Stomach (tissue), 9 donors: Measurements from ENCODE around the gene SHQ1. TPM values are rescaled to one million over a fixed set of nuclear protein-coding genes. Genes with fewer than 3 reads are reported as not detected.

ENCODE experiments used
- DNase-seq, 2 donors: peaks; one replicate each; pipeline versions ENCODE4 v3.0.0 to v3.0.0-alpha.2; 2013 to 2019
- H3K27ac ChIP-seq, 5 donors: fragments of 200-600 bp in 4 of 5; sonication (generic) in 4 of 5; one replicate each; pipeline ENCODE4 v1.5.1; 2013 to 2019; ENCODE audit warnings: mild to moderate bottlenecking in 1 of 5, moderate library complexity in 1 of 5
- H3K27me3 ChIP-seq, 3 donors: fragments of 200-600 bp; sonication (generic); one replicate each; pipeline ENCODE4 v1.5.1; 2017 to 2019; ENCODE audit warnings: mixed run types in 1 of 3
- H3K36me3 ChIP-seq, 4 donors: fragments of 200-600 bp; sonication (generic); 1 replicate in 3 of 4; 2 replicates in 1 of 4; pipeline ENCODE4 v1.5.1; 2016 to 2019
- H3K4me1 ChIP-seq, 4 donors: fragments of 200-600 bp; sonication (generic); one replicate each; pipeline ENCODE4 v1.5.1; 2016 to 2019
- H3K4me3 ChIP-seq, 4 donors: fragments of 200-600 bp; sonication (generic) in 3 of 4; one replicate each; pipeline ENCODE4 v1.5.1; 2016 to 2019; ENCODE audit warnings: mild to moderate bottlenecking in 1 of 4
- H3K9me3 ChIP-seq, 4 donors: fragments of 200-600 bp; sonication (generic); one replicate each; pipeline ENCODE4 v1.5.1; 2016 to 2019
- CTCF ChIP-seq, 7 experiments: fragments of 450-650 bp in 4 of 7; fragments of 200-600 bp in 3 of 7; sonication (generic) in 3 of 7; IDR thresholded peaks; one replicate each; pipeline ENCODE4 v1.5.1; 2016 to 2019; ENCODE audit warnings: antibody characterized with exemption in 7 of 7, control low read depth in 2 of 7, mild to moderate bottlenecking in 1 of 7
- EP300 ChIP-seq: sonication (generic); formaldehyde crosslinking; IDR thresholded peaks from one replicate; pipeline ENCODE4 v1.6.1; 2017; ENCODE audit warnings: antibody characterized with exemption
- POLR2A ChIP-seq, 4 donors: fragments of 450-650 bp; IDR thresholded peaks; one replicate each; pipeline ENCODE4 v1.6.1; 2016; ENCODE audit warnings: antibody characterized with exemption in 4 of 4, control low read depth in 2 of 4, mild to moderate bottlenecking in 1 of 4, moderate library complexity in 1 of 4
- POLR2AphosphoS5 ChIP-seq, 3 donors: sonication (generic); formaldehyde crosslinking; IDR thresholded peaks; one replicate each; pipeline ENCODE4 v1.6.1; 2016; ENCODE audit warnings: antibody characterized with exemption in 3 of 3
- WGBS, 5 donors: extraction: QIAGEN DNeasy Blood & Tissue Kit in 3 of 5; methylation state at CpG; one replicate each; pipeline versions ENCODE4 v1.1.5 to v1.1.7; 2013 to 2018; 5-methylcytosine and 5-hydroxymethylcytosine counted together
- intact Hi-C: fragments of 100-400 bp; cut with DNase I; formaldehyde crosslinking; loops from one replicate; pipeline ENCODE4 v1.15.1; 2023; ENCODE audit warnings: low total_unique reads
- polyA plus RNA-seq, 3 donors: library from polyadenylated mRNA; stranded (reverse); fragments of 200-250 nt; gene quantifications; one replicate each; pipeline ENCODE4 v1.2.3, GENCODE V29; 2013
- total RNA-seq, 5 donors: library from RNA; depleted of rRNA; stranded (reverse); fragments of >200 nt; gene quantifications; one replicate each; pipeline versions ENCODE4 v1.1.0 to v1.2.3, GENCODE V29; 2014 to 2016
- donor health status: healthy with polysubstance abuse.
- donor health status: Bipolar disorder and iron deficiency.
- donor health status: healthy.

The SHQ1 gene
- total and polyA plus RNA-seq, 8 donors: 7.5 to 77.9 (median 12.0) TPM

- WGBS, 5 donors: 0 to 1% (median 0%) methylated on average over 14 to 95 of the region's 96 CpGs
- Histone ChIP-seq H3K4me3 (peak within 1 kb of the TSS; percentile 46 to 59 (median 52)), H3K9me3 (peaks cover 0 to 5% (median 3%) of the 10 kb centered on the region in 4 donors), H3K4me1 (peaks cover 11 to 38% (median 30%) of the 10 kb centered on the region in 4 donors), H3K27ac (peak within 1 kb of the TSS; percentile 4 to 79 (median 64)), H3K36me3 (no peaks in the 10 kb centered on the region), H3K27me3 (peaks cover 0 to 3% (median 0%) of the 10 kb centered on the region in 3 donors)
- peak; percentile 53 to 92 for DNase-seq
- intact Hi-C loops: no loop called here
- TF ChIP-seq CTCF (IDR thresholded peaks at IDR 0.05) (no peak), EP300 (no peak), POLR2A (IDR thresholded peaks at IDR 0.05) (no peak), POLR2AphosphoS5 (IDR thresholded peaks at IDR 0.05) (no peak)
These were observed 39.7 kb upstream of the SHQ1 start, which contains the start of gene GXYLT2 for GRCh38 chr3:72887705-72888545. Gene GXYLT2 (plus strand): TSS chr3:72888046. CDS start chr3:72888234, 188 bp downstream.

DNA sequence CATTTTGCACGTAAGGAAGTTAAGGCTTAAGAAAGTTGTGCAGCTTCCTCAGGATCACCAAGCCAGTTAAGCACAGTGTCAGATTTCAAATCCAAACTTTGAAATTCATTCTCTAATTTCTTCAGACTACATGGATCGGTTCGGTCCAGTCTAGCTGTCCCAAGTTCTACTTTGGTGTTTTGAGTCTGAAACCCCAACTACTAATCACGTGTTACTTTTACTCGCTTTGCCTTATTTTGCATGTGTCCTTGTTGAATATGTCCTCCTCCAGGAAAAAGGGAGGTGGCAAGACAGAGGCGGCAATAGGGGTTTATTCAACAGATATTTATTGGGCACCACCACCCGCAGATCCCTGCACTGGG, 39.1 kb upstream of the SHQ1 start:
- peaks cover 0 to 5% (median 3%) of the 10 kb centered on the region in 4 donors for H3K9me3 ChIP-seq
- intact Hi-C loops: no loop called here
- TF ChIP-seq CTCF (IDR thresholded peaks at IDR 0.05) (no peak), POLR2A (IDR thresholded peaks at IDR 0.05) (no peak), POLR2AphosphoS5 (IDR thresholded peaks at IDR 0.05) (no peak), EP300 (no peak)
- peak overlapping the region; percentile 46 to 59 (median 52) for H3K4me3 ChIP-seq
- WGBS, 5 donors: 2 to 7% (median 2%) methylated on average over 7 of the region's 7 CpGs
- peaks cover 11 to 38% (median 30%) of the 10 kb centered on the region in 4 donors for H3K4me1 ChIP-seq
- no peaks in the 10 kb centered on the region for H3K36me3 ChIP-seq
- peak in 1 of 2 donors; percentile 12 for DNase-seq
- H3K27ac ChIP-seq: peak overlapping the region in 4 of 5 donors; percentile 4 to 79 (median 58)
- H3K27me3 ChIP-seq: peaks cover 0 to 3% (median 0%) of the 10 kb centered on the region in 3 donors

- no peaks in the 10 kb centered on the region for H3K9me3 ChIP-seq
- 79 to 86% (median 82%) methylated on average over 5 of the region's 5 CpGs for WGBS, 5 donors
These were observed 23.9 kb upstream of the SHQ1 start for GRCh38 chr3:72872183-72872582.

More at GRCh38 chr3:72872183-72872582, 23.9 kb upstream of the SHQ1 start:
- H3K4me1 ChIP-seq: no peaks in the 10 kb centered on the region
- peaks cover 0 to 7% (median 0%) of the 10 kb centered on the region in 3 donors for H3K27me3 ChIP-seq
- no peak for TF ChIP-seq CTCF (IDR thresholded peaks at IDR 0.05)
- TF ChIP-seq POLR2AphosphoS5 (IDR thresholded peaks at IDR 0.05): no peak
- no peak for TF ChIP-seq EP300
- intact Hi-C loops: no loop called here
- DNase-seq: no peak
- no peaks in the 10 kb centered on the region for H3K36me3 ChIP-seq
- H3K27ac ChIP-seq: no peak overlapping the region
- H3K4me3 ChIP-seq: no peak overlapping the region
